Measurements from ENCODE around the gene PSD2. TPM values are rescaled to one million over a fixed set of nuclear protein-coding genes. Genes with fewer than 3 reads are reported as not detected.

Gene PSD2
- total and polyA plus RNA-seq, 2 experiments from 2014 or later = under 0.01 TPM; not detected in 1

- TF ChIP-seq EZH2phosphoT487 (IDR thresholded peaks at IDR 0.05; ENCODE audit: insufficient read depth, low read depth) (no peak), EZH2 (IDR thresholded peaks at IDR 0.05; ENCODE audit: insufficient read depth, poor library complexity, severe bottlenecking) (no peak)
- Histone ChIP-seq H3K4me2 (ENCODE audit: unreplicated experiment) (peak overlapping the region; percentile 86), H3K9me3 (ENCODE audit: low read depth) (no peaks in the 10 kb centered on the region), H3K27me3 (replicated peaks; ENCODE audit: insufficient read depth) (peaks cover 9% of the 10 kb centered on the region; the same call in 1 of the 2 replicates), H3K79me2 (ENCODE audit: insufficient read depth) (no peaks in the 10 kb centered on the region), H4K20me1 (ENCODE audit: insufficient read depth) (no peaks in the 10 kb centered on the region), H3K4me1 (ENCODE audit: insufficient read depth) (peaks cover 2% of the 10 kb centered on the region; the same call in 1 of the 2 replicates), H3K27ac (no peak overlapping the region), H2AFZ (peak overlapping the region; percentile 85), H3K36me3 (ENCODE audit: low read depth) (no peaks in the 10 kb centered on the region), H3F3A (ENCODE audit: insufficient read depth) (0 out of 2 replicates have a peak, but pooled peaks cover 5% of the 10 kb centered on the region), H3K4me3 (peak overlapping the region; percentile 88), H3K9ac (peak overlapping the region; percentile 80), H3K9me2 (ENCODE audit: insufficient read depth) (no peaks in the 10 kb centered on the region)
- 9 to 10% methylated on average over 39 to 45 of the region's 46 CpGs for WGBS, 2 experiments (ENCODE audit: low coverage in 1 of 2, low lambda C conversion rate in 2 of 2, missing lambda C conversion rate in 2 of 2)
- in situ Hi-C loops (cut with MboI) = no loop called here
- peak; percentile 88 for DNase-seq
Observed at GRCh38 chr5:139765409-139766217, 30.0 kb upstream of the PSD2 start.

GRCh38 chr5:139767960-139768359 lies 27.6 kb upstream of the PSD2 start:
- Histone ChIP-seq H3K4me2 (ENCODE audit: unreplicated experiment) (no peak overlapping the region), H3K27me3 (replicated peaks; ENCODE audit: insufficient read depth) (peaks cover 9% of the 10 kb centered on the region; the same call in 1 of the 2 replicates), H3K79me2 (ENCODE audit: insufficient read depth) (no peaks in the 10 kb centered on the region), H3F3A (ENCODE audit: insufficient read depth) (no peaks in the 10 kb centered on the region), H3K4me1 (ENCODE audit: insufficient read depth) (no peaks in the 10 kb centered on the region), H3K9ac (no peak overlapping the region), H3K36me3 (ENCODE audit: low read depth) (no peaks in the 10 kb centered on the region), H3K4me3 (no peak overlapping the region), H4K20me1 (ENCODE audit: insufficient read depth) (no peaks in the 10 kb centered on the region), H3K27ac (no peak overlapping the region), H3K9me2 (ENCODE audit: insufficient read depth) (no peaks in the 10 kb centered on the region), H2AFZ (no peak overlapping the region), H3K9me3 (ENCODE audit: low read depth) (no peaks in the 10 kb centered on the region)
- DNase-seq = no peak
- WGBS, 2 experiments (ENCODE audit: low coverage in 1 of 2, low lambda C conversion rate in 2 of 2, missing lambda C conversion rate in 2 of 2) = 65 to 72% methylated on average over 4 of the region's 4 CpGs
- TF ChIP-seq EZH2 (IDR thresholded peaks at IDR 0.05; ENCODE audit: insufficient read depth, poor library complexity, severe bottlenecking) = no peak
- TF ChIP-seq EZH2phosphoT487 (IDR thresholded peaks at IDR 0.05; ENCODE audit: insufficient read depth, low read depth) = no peak
- in situ Hi-C loops (cut with MboI) = no loop called here

GRCh38 chr5:139768807-139769465 lies 26.7 kb upstream of the PSD2 start:
- 86 to 91% methylated on average over 7 of the region's 7 CpGs for WGBS, 2 experiments (ENCODE audit: low coverage in 1 of 2, low lambda C conversion rate in 2 of 2, missing lambda C conversion rate in 2 of 2)
- no peaks in the 10 kb centered on the region for H3K4me1 ChIP-seq (ENCODE audit: insufficient read depth)
- in situ Hi-C loops (cut with MboI) = no loop called here
- TF ChIP-seq EZH2 (IDR thresholded peaks at IDR 0.05; ENCODE audit: insufficient read depth, poor library complexity, severe bottlenecking) (no peak), EZH2phosphoT487 (IDR thresholded peaks at IDR 0.05; ENCODE audit: insufficient read depth, low read depth) (no peak)
- H3K9me2 ChIP-seq (ENCODE audit: insufficient read depth) = no peaks in the 10 kb centered on the region
- H3K79me2 ChIP-seq (ENCODE audit: insufficient read depth) = no peaks in the 10 kb centered on the region
- H2AFZ ChIP-seq = no peak overlapping the region
- H3K4me2 ChIP-seq (ENCODE audit: unreplicated experiment) = no peak overlapping the region
- H3K9ac ChIP-seq = no peak overlapping the region
- H3K27ac ChIP-seq = no peak overlapping the region
- DNase-seq = peak; percentile 39
- H4K20me1 ChIP-seq (ENCODE audit: insufficient read depth) = no peaks in the 10 kb centered on the region
- no peak overlapping the region for H3K4me3 ChIP-seq
- no peaks in the 10 kb centered on the region for H3K9me3 ChIP-seq (ENCODE audit: low read depth)
- H3F3A ChIP-seq (ENCODE audit: insufficient read depth) = no peaks in the 10 kb centered on the region
- no peaks in the 10 kb centered on the region for H3K36me3 ChIP-seq (ENCODE audit: low read depth)
- H3K27me3 ChIP-seq (replicated peaks; ENCODE audit: insufficient read depth) = peaks cover 4% of the 10 kb centered on the region; the same call in 1 of the 2 replicates

- Histone ChIP-seq H3F3A (ENCODE audit: insufficient read depth) (no peaks in the 10 kb centered on the region), H3K27me3 (replicated peaks; ENCODE audit: insufficient read depth) (no peaks in the 10 kb centered on the region), H2AFZ (no peak overlapping the region), H3K4me2 (ENCODE audit: unreplicated experiment) (no peak overlapping the region), H3K9ac (no peak overlapping the region), H3K4me1 (ENCODE audit: insufficient read depth) (no peaks in the 10 kb centered on the region), H4K20me1 (ENCODE audit: insufficient read depth) (no peaks in the 10 kb centered on the region), H3K27ac (no peak overlapping the region), H3K9me2 (ENCODE audit: insufficient read depth) (no peaks in the 10 kb centered on the region), H3K36me3 (ENCODE audit: low read depth) (no peaks in the 10 kb centered on the region), H3K4me3 (no peak overlapping the region), H3K79me2 (ENCODE audit: insufficient read depth) (no peaks in the 10 kb centered on the region), H3K9me3 (ENCODE audit: low read depth) (no peaks in the 10 kb centered on the region)
- 87 to 89% methylated on average over 3 of the region's 3 CpGs for WGBS, 2 experiments (ENCODE audit: low coverage in 1 of 2, low lambda C conversion rate in 2 of 2, missing lambda C conversion rate in 2 of 2)
- no peak for TF ChIP-seq EZH2 (IDR thresholded peaks at IDR 0.05; ENCODE audit: insufficient read depth, poor library complexity, severe bottlenecking)
- no peak for DNase-seq
- in situ Hi-C loops (cut with MboI) = no loop called here
Observed at GRCh38 chr5:139769477-139769876, 26.1 kb upstream of the PSD2 start.

All from GM23248 (cell line).